Adrenal gland (tissue), 12 donors: ENCODE data around the gene CEP85. TPM values are rescaled to one million over a fixed set of nuclear protein-coding genes. Genes with fewer than 3 reads are reported as not detected.
A peak's percentile ranks its signal among the peaks of the same experiment; 100 is the strongest.

Source experiments
- DNase-seq, 7 donors: peaks; one replicate each; pipeline ENCODE4 v3.0.0-alpha.2; 2019 to 2020
- H3K27ac ChIP-seq, 5 donors: fragments of 200-600 bp; sonication (generic) in 4 of 5; 1 replicate in 3 of 5; 2 replicates in 2 of 5; pipeline versions ENCODE4 v1.5.1 to v1.8.0; 2016 to 2020; ENCODE audit warnings: mild to moderate bottlenecking in 1 of 5
- H3K27me3 ChIP-seq: fragments of 200-600 bp; 2 replicates; pipeline ENCODE4 v1.8.0; 2021
- H3K36me3 ChIP-seq, 2 donors: fragments of 200-600 bp; replicated peaks in 1 of 2; 1 replicate in 1 of 2; 2 replicates in 1 of 2; pipeline versions ENCODE4 v1.5.1 to v1.8.0; 2018 to 2022
- H3K4me1 ChIP-seq, 2 donors: fragments of 200-600 bp; replicated peaks in 1 of 2; 1 replicate in 1 of 2; 2 replicates in 1 of 2; pipeline versions ENCODE4 v1.5.1 to v1.8.0; 2018 to 2021
- H3K4me3 ChIP-seq, 4 donors: fragments of 200-600 bp; sonication (generic) in 3 of 4; one replicate each; pipeline ENCODE4 v1.5.1; 2016 to 2018
- H3K9me3 ChIP-seq, 3 donors: fragments of 200-600 bp; sonication (generic) in 1 of 3; replicated peaks in 1 of 3; 1 replicate in 2 of 3; 2 replicates in 1 of 3; pipeline versions ENCODE4 v1.5.1 to v1.8.0; 2016 to 2021
- CTCF ChIP-seq, 6 experiments: fragments of 450-650 bp in 4 of 6; fragments of 200-600 bp in 2 of 6; sonication (generic) in 1 of 6; IDR thresholded peaks; 1 replicate in 5 of 6; 2 replicates in 1 of 6; pipeline versions ENCODE4 v1.5.1 to v1.8.0; 2016 to 2021; ENCODE audit warnings: antibody characterized with exemption in 6 of 6, mild to moderate bottlenecking in 2 of 6, moderate library complexity in 1 of 6
- POLR2A ChIP-seq, 2 donors: fragments of 450-650 bp; IDR thresholded peaks; one replicate each; pipeline ENCODE4 v1.6.1; 2017; ENCODE audit warnings: antibody characterized with exemption in 2 of 2, mild to moderate bottlenecking in 2 of 2, moderate library complexity in 1 of 2
- WGBS, 4 donors: extraction: QIAGEN DNeasy Blood & Tissue Kit in 2 of 4; methylation state at CpG; one replicate each; pipeline versions ENCODE4 v1.1.5 to v1.1.7; 2013 to 2017; 5-methylcytosine and 5-hydroxymethylcytosine counted together
- intact Hi-C, 2 donors: fragments of 100-400 bp; cut with DNase I; formaldehyde crosslinking; loops; one replicate each; pipeline versions ENCODE4 v1.14.1 to v1.15.0; 2022 to 2023
- polyA plus RNA-seq, 3 donors: library from polyadenylated mRNA; stranded (reverse); fragments of 200-250 nt in 2 of 3; fragments of 350-450 nt in 1 of 3; fragmentation: Illumina TruSeq in 1 of 3; extraction: RNeasy Lipid Tissue Mini Kit (QIAGEN cat#74804) in 1 of 3; gene quantifications; one replicate each; pipeline ENCODE4 v1.2.3, GENCODE V29; 2013 to 2014
- total RNA-seq, 9 donors: library from RNA; depleted of rRNA in 4 of 9; stranded (reverse); fragments of >200 nt in 4 of 9; fragments of 120-200 nt in 1 of 9; fragmentation: NEBNext Ultra II Directional in 1 of 9; extraction: Animal tissue kit (Norgen Biotek cat#: 25700) in 1 of 9; gene quantifications; one replicate each; pipeline versions ENCODE4 v1.1.0 to v1.2.4, GENCODE V29; 2013 to 2023
- donor health status: healthy with polysubstance abuse.
- donor health status: Bipolar disorder and iron deficiency.
- donor health status: DM: yes; HTN: yes; CAD: no.
- donor health status: DM: no; HTN: no; CAD: no.
- donor health status: DM: no; HTN: no; CAD: no.
- donor health status: DM: yes; HTN: yes; CAD: no.

CEP85 gene
- total and polyA plus RNA-seq, 12 donors, result 2.5 to 16.4 (median 5.8) TPM

DNA sequence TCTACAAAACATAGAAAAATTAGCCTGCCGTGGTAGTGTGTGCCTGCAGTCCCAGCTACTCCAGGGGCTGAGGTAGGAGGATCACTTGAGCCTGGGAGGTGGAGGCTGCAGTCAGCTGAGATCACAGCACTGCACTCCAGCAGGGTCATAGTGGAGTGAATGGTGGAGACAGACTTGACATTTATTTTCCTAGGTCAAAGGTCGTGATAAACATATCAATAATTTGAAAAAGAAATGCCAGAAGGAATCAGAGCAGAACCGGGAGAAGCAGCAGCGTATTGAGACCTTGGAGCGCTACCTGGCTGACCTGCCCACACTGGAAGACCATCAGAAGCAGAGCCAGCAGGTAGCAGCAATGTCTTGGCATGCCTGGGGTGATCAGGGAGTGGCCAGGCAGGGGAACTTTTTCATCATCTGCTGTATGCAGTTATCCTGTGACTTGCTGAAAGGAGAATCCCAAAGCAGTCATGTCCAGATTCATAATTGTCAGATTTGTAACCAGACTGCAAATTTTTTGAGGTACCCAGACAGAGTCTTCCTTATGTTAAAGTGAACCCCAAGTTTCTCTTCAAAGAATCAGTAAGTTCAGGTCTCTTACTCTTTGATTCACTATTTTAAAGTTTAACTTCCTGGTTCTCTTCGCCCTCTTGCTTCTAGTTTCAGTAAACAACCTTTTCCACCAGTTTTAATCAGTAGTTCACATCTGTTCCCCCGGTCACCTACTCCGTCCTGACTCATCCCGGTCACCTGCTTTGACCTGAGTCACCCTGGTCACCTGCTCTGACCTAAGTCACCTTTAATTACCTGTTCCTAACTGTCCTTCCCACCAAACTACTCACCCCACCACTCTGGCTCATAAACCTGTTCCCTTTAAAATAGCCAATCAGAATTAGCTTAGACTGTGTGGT, 34.5 kb downstream of the CEP85 start:
- H3K36me3 ChIP-seq, result no peaks in the 10 kb centered on the region

GRCh38 chr1:26269198-26269550, 35.2 kb downstream of the CEP85 start:
- H3K36me3 ChIP-seq, result no peaks in the 10 kb centered on the region
- WGBS, 4 donors, result 97 to 100% (median 99%) methylated on average over 4 of the region's 4 CpGs
- no peaks in the 10 kb centered on the region for H3K4me1 ChIP-seq
- intact Hi-C loops, result no loop called here
- no peaks in the 10 kb centered on the region for H3K9me3 ChIP-seq
- H3K4me3 ChIP-seq, result no peak overlapping the region
- H3K27me3 ChIP-seq, result no peaks in the 10 kb centered on the region
- H3K27ac ChIP-seq, result no peak overlapping the region
- no peak for DNase-seq
- TF ChIP-seq CTCF (IDR thresholded peaks at IDR 0.05), result no peak
- no peak for TF ChIP-seq POLR2A (IDR thresholded peaks at IDR 0.05)

More for the DNA sequence above, 34.5 kb downstream of the CEP85 start:
- Histone ChIP-seq H3K9me3 (no peaks in the 10 kb centered on the region), H3K27ac (no peak overlapping the region), H3K27me3 (no peaks in the 10 kb centered on the region), H3K4me3 (no peak overlapping the region), H3K4me1 (peaks cover 0 to 1% of the 10 kb centered on the region in 2 donors)
- TF ChIP-seq CTCF (IDR thresholded peaks at IDR 0.05) (no peak), POLR2A (IDR thresholded peaks at IDR 0.05) (no peak)
- 94 to 97% (median 97%) methylated on average over 9 of the region's 9 CpGs for WGBS, 4 donors
- no peak for DNase-seq
- intact Hi-C loops, result no loop called here

DNA sequence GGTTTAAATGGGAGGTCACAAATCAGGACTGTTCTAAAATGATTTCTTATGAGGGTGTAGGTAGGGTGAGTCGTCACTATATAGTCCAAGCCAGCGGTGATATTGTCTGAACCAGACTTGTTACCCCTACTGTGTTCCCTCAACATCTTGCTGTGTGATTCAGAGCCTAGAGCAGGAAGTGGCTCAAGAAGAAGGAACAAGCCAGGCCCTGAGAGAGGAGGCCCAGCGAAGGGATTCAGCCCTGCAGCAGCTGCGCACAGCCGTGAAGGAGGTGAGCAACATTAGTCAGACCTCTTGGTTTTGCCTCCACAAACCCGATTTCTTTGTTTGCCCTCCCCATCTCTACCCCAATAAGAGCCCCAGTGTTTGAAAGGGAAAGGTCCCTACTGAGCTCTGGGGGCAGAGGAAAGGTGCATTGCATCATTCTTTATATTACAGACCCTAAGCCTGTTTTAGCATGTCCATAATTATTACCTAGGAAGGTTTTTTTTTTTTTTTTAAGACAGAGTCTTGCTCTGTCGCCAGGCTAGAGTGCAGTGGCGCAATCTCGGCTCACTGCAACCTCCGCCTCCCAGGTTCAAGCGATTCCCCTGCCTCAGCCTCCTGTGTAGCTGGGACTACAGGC, 40.9 kb downstream of the CEP85 start:
- no peak for DNase-seq
- H3K4me3 ChIP-seq, result no peak overlapping the region
- H3K36me3 ChIP-seq, result no peaks in the 10 kb centered on the region
- no peaks in the 10 kb centered on the region for H3K27me3 ChIP-seq
- TF ChIP-seq POLR2A (IDR thresholded peaks at IDR 0.05) (no peak), CTCF (IDR thresholded peaks at IDR 0.05) (no peak)
- no peaks in the 10 kb centered on the region for H3K9me3 ChIP-seq
- peak overlapping the region in 3 of 5 donors; percentile 16 to 88 (median 83) for H3K27ac ChIP-seq
- WGBS, 4 donors, result 74 to 86% (median 84%) methylated on average over 11 of the region's 11 CpGs
- intact Hi-C loops, result loop anchor here in 1 of 2 donors (2.0 kb wide), 1 partner anchor 46 kb away; no protein-coding TSS in a partner anchor
- peaks cover 14 to 29% of the 10 kb centered on the region in 2 donors for H3K4me1 ChIP-seq
